CD4-positive, alpha-beta T cell treated with Interleukin-6 at 100 ng/mL for 8 hours (primary cell): ENCODE measurements around the gene DCUN1D1.

ENCODE experiments used
- DNase-seq: peaks from one replicate; pipeline ENCODE4 v3.0.0-alpha.2; 2020; ENCODE audit warnings: mixed read lengths, low spot score

Gene DCUN1D1

DNA sequence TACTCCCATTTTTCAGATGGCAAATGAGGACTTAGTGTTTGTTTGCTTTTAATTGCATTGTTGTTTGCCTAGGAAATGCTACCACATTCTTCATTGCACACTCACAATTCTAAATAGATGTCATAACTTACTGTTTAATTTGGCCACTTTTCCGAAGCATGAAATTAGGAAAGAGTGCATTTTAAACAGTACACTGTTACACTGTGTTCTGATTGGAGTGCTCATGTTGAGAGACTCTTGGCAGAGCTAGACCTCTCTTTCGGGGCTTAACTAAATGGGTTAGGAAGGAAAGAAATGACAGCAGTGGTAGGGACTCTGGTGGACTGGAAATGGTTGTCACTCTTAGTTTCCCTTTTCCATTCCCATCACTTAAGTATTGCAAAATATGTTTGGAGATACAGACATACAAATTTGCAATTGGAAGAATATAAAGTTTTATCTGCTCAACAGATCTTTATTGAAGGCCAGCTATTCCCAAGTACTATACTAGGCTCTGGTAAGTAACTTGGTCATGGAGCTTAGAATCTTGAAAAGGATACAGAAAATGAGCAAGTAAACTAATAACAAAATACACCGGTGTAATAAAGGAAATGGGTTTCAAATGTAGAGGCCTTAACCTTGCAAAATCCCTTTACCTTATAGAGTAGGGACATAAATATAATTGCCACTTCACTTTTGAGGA is 90.2 kb downstream of the DCUN1D1 start:
- DNase-seq: no peak
